ENCODE measurements around the gene ZNF587B.
"Not testable (repeated sequence)": the region's sequence is repeated elsewhere in the genome, so short reads cannot be mapped to it uniquely, and the experiment has no call there.

DNA sequence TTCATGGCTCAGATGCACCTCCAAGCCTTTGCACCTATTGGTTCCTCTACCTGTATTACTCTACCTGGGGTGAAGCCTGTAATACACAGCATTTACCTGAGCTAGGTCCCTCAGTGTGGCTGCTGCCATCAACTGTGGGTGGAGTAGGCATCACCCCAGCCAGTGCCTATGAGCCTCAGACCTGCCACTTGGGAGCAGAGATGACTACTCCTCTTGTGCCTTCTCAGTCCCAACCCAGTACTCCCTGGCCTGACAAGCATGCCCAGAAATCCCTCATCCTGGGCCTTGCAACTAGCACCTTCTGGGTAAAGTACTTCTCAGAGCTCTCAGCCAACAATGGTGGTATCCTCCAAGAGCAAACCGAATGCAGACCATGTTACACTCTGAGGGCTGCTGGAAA, 33.5 kb upstream of the ZNF587B start:
- TF ChIP-seq, protein P1, sequence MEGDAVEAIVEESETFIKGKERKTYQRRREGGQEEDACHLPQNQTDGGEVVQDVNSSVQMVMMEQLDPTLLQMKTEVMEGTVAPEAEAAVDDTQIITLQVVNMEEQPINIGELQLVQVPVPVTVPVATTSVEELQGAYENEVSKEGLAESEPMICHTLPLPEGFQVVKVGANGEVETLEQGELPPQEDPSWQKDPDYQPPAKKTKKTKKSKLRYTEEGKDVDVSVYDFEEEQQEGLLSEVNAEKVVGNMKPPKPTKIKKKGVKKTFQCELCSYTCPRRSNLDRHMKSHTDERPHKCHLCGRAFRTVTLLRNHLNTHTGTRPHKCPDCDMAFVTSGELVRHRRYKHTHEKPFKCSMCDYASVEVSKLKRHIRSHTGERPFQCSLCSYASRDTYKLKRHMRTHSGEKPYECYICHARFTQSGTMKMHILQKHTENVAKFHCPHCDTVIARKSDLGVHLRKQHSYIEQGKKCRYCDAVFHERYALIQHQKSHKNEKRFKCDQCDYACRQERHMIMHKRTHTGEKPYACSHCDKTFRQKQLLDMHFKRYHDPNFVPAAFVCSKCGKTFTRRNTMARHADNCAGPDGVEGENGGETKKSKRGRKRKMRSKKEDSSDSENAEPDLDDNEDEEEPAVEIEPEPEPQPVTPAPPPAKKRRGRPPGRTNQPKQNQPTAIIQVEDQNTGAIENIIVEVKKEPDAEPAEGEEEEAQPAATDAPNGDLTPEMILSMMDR (IDR thresholded peaks at IDR 0.05; ENCODE audit: insufficient read depth, low read depth, low read length): not testable (repeated sequence)
- not testable (repeated sequence) for TF ChIP-seq EZH2 (IDR thresholded peaks at IDR 0.05; ENCODE audit: insufficient read depth, low read length)

Measured in astrocyte (in vitro differentiated cells and primary cell).